ENCODE measurements around the gene PANX1. TPM values are rescaled to one million over a fixed set of nuclear protein-coding genes. Genes with fewer than 3 reads are reported as not detected.

Gene PANX1
- total and polyA plus RNA-seq, 2 experiments from 2014 or later: 9.5 to 40.8 TPM

- Mint-ChIP-seq H3K4me1 (peaks cover 21% of the 10 kb centered on the region), H3K27me3 (ENCODE audit: insufficient read depth, low read depth, poor library complexity) (peaks cover 4% of the 10 kb centered on the region), H3K27ac (no peak overlapping the region), H3K9me3 (peaks cover 5% of the 10 kb centered on the region), H3K36me3 (ENCODE audit: low read depth) (peaks cover 13% of the 10 kb centered on the region), H3K4me3 (no peak overlapping the region)
- ATAC-seq (no peak), DNase-seq (ENCODE audit: low spot score) (no peak)
- no peaks in the 10 kb centered on the region for H3K36me3 ChIP-seq (ENCODE audit: insufficient read depth)
- H3K4me2 ChIP-seq: no peak overlapping the region
- H2AFZ ChIP-seq: no peak overlapping the region
- no peak overlapping the region for H3K27ac ChIP-seq (ENCODE audit: low read depth)
- TF ChIP-seq, protein P1, sequence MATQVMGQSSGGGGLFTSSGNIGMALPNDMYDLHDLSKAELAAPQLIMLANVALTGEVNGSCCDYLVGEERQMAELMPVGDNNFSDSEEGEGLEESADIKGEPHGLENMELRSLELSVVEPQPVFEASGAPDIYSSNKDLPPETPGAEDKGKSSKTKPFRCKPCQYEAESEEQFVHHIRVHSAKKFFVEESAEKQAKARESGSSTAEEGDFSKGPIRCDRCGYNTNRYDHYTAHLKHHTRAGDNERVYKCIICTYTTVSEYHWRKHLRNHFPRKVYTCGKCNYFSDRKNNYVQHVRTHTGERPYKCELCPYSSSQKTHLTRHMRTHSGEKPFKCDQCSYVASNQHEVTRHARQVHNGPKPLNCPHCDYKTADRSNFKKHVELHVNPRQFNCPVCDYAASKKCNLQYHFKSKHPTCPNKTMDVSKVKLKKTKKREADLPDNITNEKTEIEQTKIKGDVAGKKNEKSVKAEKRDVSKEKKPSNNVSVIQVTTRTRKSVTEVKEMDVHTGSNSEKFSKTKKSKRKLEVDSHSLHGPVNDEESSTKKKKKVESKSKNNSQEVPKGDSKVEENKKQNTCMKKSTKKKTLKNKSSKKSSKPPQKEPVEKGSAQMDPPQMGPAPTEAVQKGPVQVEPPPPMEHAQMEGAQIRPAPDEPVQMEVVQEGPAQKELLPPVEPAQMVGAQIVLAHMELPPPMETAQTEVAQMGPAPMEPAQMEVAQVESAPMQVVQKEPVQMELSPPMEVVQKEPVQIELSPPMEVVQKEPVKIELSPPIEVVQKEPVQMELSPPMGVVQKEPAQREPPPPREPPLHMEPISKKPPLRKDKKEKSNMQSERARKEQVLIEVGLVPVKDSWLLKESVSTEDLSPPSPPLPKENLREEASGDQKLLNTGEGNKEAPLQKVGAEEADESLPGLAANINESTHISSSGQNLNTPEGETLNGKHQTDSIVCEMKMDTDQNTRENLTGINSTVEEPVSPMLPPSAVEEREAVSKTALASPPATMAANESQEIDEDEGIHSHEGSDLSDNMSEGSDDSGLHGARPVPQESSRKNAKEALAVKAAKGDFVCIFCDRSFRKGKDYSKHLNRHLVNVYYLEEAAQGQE (IDR thresholded peaks at IDR 0.05; ENCODE audit: unreplicated experiment): no peak
- TF ChIP-seq JUNB (IDR thresholded peaks at IDR 0.05; ENCODE audit: unreplicated experiment): no peak
- no peak for TF ChIP-seq EZH2 (IDR thresholded peaks at IDR 0.05; ENCODE audit: low read depth, unreplicated experiment)
- no peak for TF ChIP-seq ZNF462 (CRISPR knock-in tag; IDR thresholded peaks at IDR 0.05)
- TF ChIP-seq, protein P2, sequence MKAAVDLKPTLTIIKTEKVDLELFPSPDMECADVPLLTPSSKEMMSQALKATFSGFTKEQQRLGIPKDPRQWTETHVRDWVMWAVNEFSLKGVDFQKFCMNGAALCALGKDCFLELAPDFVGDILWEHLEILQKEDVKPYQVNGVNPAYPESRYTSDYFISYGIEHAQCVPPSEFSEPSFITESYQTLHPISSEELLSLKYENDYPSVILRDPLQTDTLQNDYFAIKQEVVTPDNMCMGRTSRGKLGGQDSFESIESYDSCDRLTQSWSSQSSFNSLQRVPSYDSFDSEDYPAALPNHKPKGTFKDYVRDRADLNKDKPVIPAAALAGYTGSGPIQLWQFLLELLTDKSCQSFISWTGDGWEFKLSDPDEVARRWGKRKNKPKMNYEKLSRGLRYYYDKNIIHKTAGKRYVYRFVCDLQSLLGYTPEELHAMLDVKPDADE (IDR thresholded peaks at IDR 0.05): no peak
- TF ChIP-seq ZNF114 (CRISPR knock-in tag; IDR thresholded peaks at IDR 0.05): no peak
- TF ChIP-seq NANOG (IDR thresholded peaks at IDR 0.05; ENCODE audit: borderline replicate concordance): no peak
- TF ChIP-seq CREB1 (CRISPR knock-in tag; IDR thresholded peaks at IDR 0.05; ENCODE audit: low read depth): no peak
- TF ChIP-seq ZNF331 (CRISPR knock-in tag; IDR thresholded peaks at IDR 0.05; ENCODE audit: low read depth): no peak
- H4K20me1 ChIP-seq (replicated peaks; ENCODE audit: insufficient read depth): no peaks in the 10 kb centered on the region
- H3K27me3 ChIP-seq (ENCODE audit: insufficient read depth): no peaks in the 10 kb centered on the region
- H3K79me2 ChIP-seq (replicated peaks; ENCODE audit: insufficient read depth): no peaks in the 10 kb centered on the region
- no peaks in the 10 kb centered on the region for H3F3A ChIP-seq (replicated peaks; ENCODE audit: low read depth)
- no peak overlapping the region for H3K4me3 ChIP-seq
- H3K4me1 ChIP-seq (ENCODE audit: insufficient read depth): peaks cover 21% of the 10 kb centered on the region
- H3K9me2 ChIP-seq (ENCODE audit: insufficient read depth): peaks cover 13% of the 10 kb centered on the region
Observed at GRCh38 chr11:94111660-94112059, 17.0 kb upstream of the PANX1 start.

All from GM23338 (cell line).